A204.1 (cell line): ENCODE data around the gene ARL10.

Source experiments
- FAIRE-seq: peaks from 2 replicates; lab custom pipeline; 2012; peaks lifted over from hg19 to GRCh38; lab: Jason Lieb, UNC

Gene ARL10

GRCh38 chr5:176365351-176366231 is at the start of gene ARL10:
Gene ARL10 (plus strand): TSS chr5:176365487. CDS start chr5:176365564, 77 bp downstream.
- FAIRE-seq: no peak

- FAIRE-seq: no peak
Measured at GRCh38 chr5:176317534-176318374, 47.5 kb upstream of the ARL10 start.

GRCh38 chr5:176319827-176320554 is 45.3 kb upstream of the ARL10 start:
- FAIRE-seq: no peak

- FAIRE-seq: no peak
Measured at GRCh38 chr5:176320577-176320976, 44.7 kb upstream of the ARL10 start.

- no peak for FAIRE-seq
Measured at GRCh38 chr5:176334031-176334770, 31.1 kb upstream of the ARL10 start.

GRCh38 chr5:176337913-176338312 is 27.4 kb upstream of the ARL10 start:
- FAIRE-seq: no peak

- FAIRE-seq: no peak
Measured at GRCh38 chr5:176339304-176339703, 26.0 kb upstream of the ARL10 start.

- no peak for FAIRE-seq
Measured at GRCh38 chr5:176341325-176342157, 23.7 kb upstream of the ARL10 start.

GRCh38 chr5:176342158-176342483 is 23.2 kb upstream of the ARL10 start:
- no peak for FAIRE-seq

GRCh38 chr5:176342766-176343458 is 22.4 kb upstream of the ARL10 start:
- FAIRE-seq: no peak

GRCh38 chr5:176350416-176350815 is 14.9 kb upstream of the ARL10 start:
- no peak for FAIRE-seq

GRCh38 chr5:176352116-176352878 is 13.0 kb upstream of the ARL10 start:
- FAIRE-seq: no peak

GRCh38 chr5:176353533-176353932 is 11.8 kb upstream of the ARL10 start:
- no peak for FAIRE-seq

GRCh38 chr5:176355400-176356178 is 9.7 kb upstream of the ARL10 start:
- FAIRE-seq: no peak

- no peak for FAIRE-seq
Measured at GRCh38 chr5:176356179-176356566, 9.1 kb upstream of the ARL10 start.

GRCh38 chr5:176359658-176360057 is 5.6 kb upstream of the ARL10 start:
- no peak for FAIRE-seq

- no peak for FAIRE-seq
Measured at GRCh38 chr5:176360894-176361436, 4.3 kb upstream of the ARL10 start.

GRCh38 chr5:176361437-176362232 is 3.7 kb upstream of the ARL10 start, which contains the start of gene KIAA1191:
Gene KIAA1191 (minus strand): TSS chr5:176361764. CDS start chr5:176359508, 2,256 bp downstream.
- FAIRE-seq: no peak
